Measurements from ENCODE around the gene GRK3. TPM values are rescaled to one million over a fixed set of nuclear protein-coding genes. Genes with fewer than 3 reads are reported as not detected.

Gene GRK3
- polyA plus RNA-seq, 2 donors, result 0.41 to 0.51 TPM

DNA sequence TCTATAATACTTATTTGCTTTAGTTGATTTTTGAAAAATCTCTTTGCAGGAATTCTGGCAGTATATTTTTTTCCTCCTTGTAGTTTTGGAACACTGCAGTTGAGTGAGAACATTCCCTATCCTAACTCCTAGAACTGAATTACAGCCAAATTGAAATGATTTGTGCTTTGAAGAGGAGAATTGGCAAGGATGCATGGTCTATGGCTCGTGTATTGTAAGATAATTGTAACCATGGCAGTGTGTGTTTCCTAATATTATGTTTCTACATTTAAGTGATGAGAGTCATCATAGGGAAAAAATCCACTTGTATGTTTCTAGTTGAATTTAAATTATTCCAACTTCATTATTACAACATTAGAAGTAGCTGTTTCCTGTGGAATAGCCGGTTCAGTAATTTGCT lies 96.6 kb downstream of the GRK3 start:
- Histone ChIP-seq H3K9me3 (ENCODE audit: control insufficient read depth in 2 of 2, insufficient read depth in 1 of 2, low read depth in 1 of 2, low read length in 1 of 2) (no peaks in the 10 kb centered on the region), H3K36me3 (ENCODE audit: control insufficient read depth in 2 of 2, insufficient read depth in 2 of 2, low read length in 1 of 2) (no peaks in the 10 kb centered on the region), H3K4me1 (ENCODE audit: control insufficient read depth in 2 of 2, insufficient read depth in 2 of 2, low read length in 1 of 2) (no peaks in the 10 kb centered on the region), H3K27ac (ENCODE audit: low read depth in 2 of 2, low read length in 1 of 2) (no peak overlapping the region), H3K27me3 (ENCODE audit: control insufficient read depth in 1 of 2, insufficient read depth in 2 of 2, low read length in 2 of 2) (no peaks in the 10 kb centered on the region), H3K4me3 (ENCODE audit: low read depth in 1 of 2, low read length in 2 of 2) (no peak overlapping the region)
- 16 to 29% methylated on average over 2 of the region's 2 CpGs for WGBS, 2 donors

DNA sequence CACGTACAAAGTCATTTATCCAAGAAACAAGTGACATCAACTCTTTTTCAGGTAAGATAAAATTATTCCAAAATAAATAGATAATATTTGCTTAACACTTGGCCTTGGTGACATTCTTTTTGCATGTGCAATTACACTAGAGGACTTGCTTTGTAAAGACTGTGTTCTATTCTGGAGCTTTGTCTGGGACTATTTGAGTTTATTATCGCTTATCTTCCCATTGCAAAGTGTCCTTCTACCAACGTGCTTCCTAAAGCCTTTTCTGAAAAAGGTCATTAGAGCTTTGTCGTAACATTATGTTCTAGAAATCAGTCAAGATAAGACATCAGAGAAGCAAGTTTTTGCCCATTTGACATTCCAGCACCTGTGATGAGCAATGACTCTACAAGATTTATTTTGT lies 99.2 kb downstream of the GRK3 start:
- peaks cover 0 to 2% of the 10 kb centered on the region in 2 donors for H3K4me1 ChIP-seq (ENCODE audit: control insufficient read depth in 2 of 2, insufficient read depth in 2 of 2, low read length in 1 of 2)
- H3K4me3 ChIP-seq (ENCODE audit: low read depth in 1 of 2, low read length in 2 of 2), result no peak overlapping the region
- no peaks in the 10 kb centered on the region for H3K9me3 ChIP-seq (ENCODE audit: control insufficient read depth in 2 of 2, insufficient read depth in 1 of 2, low read depth in 1 of 2, low read length in 1 of 2)
- H3K27ac ChIP-seq (ENCODE audit: low read depth in 2 of 2, low read length in 1 of 2), result no peak overlapping the region
- 67 to 78% methylated on average over 4 of the region's 4 CpGs for WGBS, 2 donors
- H3K27me3 ChIP-seq (ENCODE audit: control insufficient read depth in 1 of 2, insufficient read depth in 2 of 2, low read length in 2 of 2), result no peaks in the 10 kb centered on the region
- no peaks in the 10 kb centered on the region for H3K36me3 ChIP-seq (ENCODE audit: control insufficient read depth in 2 of 2, insufficient read depth in 2 of 2, low read length in 1 of 2)

DNA sequence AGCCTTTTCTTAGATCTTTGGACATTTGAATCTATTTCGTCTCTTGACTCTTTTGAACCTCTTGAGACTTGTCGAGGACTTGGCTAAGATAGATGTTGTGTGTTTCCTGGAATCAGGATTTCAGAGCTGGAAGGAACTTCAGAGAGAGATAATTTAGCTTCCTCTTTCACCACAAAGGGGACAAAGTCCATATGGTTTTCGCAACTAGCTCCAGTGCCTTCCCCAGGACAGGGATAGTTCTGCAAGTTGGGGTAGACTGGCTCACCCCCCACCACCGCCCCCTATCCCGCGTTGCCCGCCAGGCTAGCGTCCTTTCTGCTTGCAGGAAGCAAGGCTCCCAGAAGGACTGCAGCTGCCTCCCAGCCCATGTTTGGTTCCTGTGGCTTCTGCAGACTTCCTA lies 101.8 kb downstream of the GRK3 start:
- WGBS, 2 donors, result 40 to 47% methylated on average over 8 of the region's 8 CpGs

DNA sequence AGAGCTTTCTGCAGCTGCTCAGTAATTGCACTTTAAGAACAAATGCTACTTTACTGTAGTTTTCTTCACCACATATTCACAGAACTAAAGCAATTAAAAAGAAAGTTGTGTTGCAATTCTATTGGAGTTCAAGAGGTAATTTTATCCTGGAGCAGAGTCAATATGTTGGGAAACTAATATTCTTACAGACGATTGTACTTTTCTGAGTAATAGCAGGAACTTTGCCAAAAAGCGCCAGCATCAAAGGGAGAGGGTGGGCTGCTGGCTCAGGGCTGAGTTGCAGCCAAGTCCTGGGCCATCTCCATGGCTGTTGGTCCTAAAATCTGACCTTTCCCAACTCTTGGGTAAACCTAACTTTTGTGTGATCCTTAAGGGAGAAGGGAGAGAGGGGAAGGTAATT lies 104.0 kb downstream of the GRK3 start:
- Histone ChIP-seq H3K4me3 (ENCODE audit: low read depth in 1 of 2, low read length in 2 of 2) (no peak overlapping the region), H3K27me3 (ENCODE audit: control insufficient read depth in 1 of 2, insufficient read depth in 2 of 2, low read length in 2 of 2) (no peaks in the 10 kb centered on the region), H3K27ac (ENCODE audit: low read depth in 2 of 2, low read length in 1 of 2) (no peak overlapping the region), H3K36me3 (ENCODE audit: control insufficient read depth in 2 of 2, insufficient read depth in 2 of 2, low read length in 1 of 2) (no peaks in the 10 kb centered on the region), H3K4me1 (ENCODE audit: control insufficient read depth in 2 of 2, insufficient read depth in 2 of 2, low read length in 1 of 2) (peaks cover 2% of the 10 kb centered on the region in 2 donors), H3K9me3 (ENCODE audit: control insufficient read depth in 2 of 2, insufficient read depth in 1 of 2, low read depth in 1 of 2, low read length in 1 of 2) (no peaks in the 10 kb centered on the region)
- 17 to 23% methylated on average over 2 of the region's 2 CpGs for WGBS, 2 donors

More for the DNA sequence above, 101.8 kb downstream of the GRK3 start:
- no peak overlapping the region for H3K4me3 ChIP-seq (ENCODE audit: low read depth in 1 of 2, low read length in 2 of 2)
- no peaks in the 10 kb centered on the region for H3K27me3 ChIP-seq (ENCODE audit: control insufficient read depth in 1 of 2, insufficient read depth in 2 of 2, low read length in 2 of 2)
- no peak overlapping the region for H3K27ac ChIP-seq (ENCODE audit: low read depth in 2 of 2, low read length in 1 of 2)
- H3K4me1 ChIP-seq (ENCODE audit: control insufficient read depth in 2 of 2, insufficient read depth in 2 of 2, low read length in 1 of 2), result peaks cover 2% of the 10 kb centered on the region in 2 donors
- H3K9me3 ChIP-seq (ENCODE audit: control insufficient read depth in 2 of 2, insufficient read depth in 1 of 2, low read depth in 1 of 2, low read length in 1 of 2), result no peaks in the 10 kb centered on the region
- H3K36me3 ChIP-seq (ENCODE audit: control insufficient read depth in 2 of 2, insufficient read depth in 2 of 2, low read length in 1 of 2), result no peaks in the 10 kb centered on the region

DNA sequence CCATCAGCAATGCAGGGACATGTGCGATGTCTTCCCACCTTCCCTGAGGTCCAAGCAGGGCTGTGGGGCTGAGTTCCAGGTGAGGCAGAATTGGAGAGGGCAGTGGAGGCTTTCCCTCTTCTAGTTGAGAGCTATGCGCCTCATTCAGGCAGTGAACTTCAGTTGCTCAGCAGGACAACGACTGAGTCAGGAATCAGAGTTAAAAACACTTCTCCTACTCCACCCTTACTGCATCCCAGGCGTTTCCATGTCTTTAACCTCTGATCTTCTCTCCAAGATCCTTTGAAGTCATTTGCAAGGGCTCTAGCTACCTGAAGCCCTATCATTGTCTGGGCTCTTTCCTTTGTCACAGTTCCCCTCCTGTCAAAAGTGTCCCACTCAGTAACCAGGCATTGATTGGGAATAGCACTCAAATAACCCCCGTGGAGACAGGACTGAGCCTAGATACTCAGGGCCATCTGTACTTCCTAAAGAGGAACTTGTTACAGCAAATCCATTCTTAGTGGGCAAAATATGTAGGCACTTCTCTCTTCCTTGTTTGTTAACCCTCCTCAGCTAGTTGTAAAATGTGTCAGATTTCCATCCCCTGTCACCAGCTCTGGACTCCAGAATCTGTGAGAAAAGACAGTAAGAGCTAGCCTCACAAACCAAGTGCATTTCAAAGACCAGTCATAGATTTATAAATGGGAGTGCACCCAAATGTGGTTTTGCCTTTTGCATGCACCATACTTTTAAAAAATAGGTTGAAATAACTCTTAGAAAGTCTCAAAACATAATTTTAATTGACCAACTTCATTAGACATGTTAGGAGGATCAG lies 105.0 kb downstream of the GRK3 start:
- Histone ChIP-seq H3K4me1 (ENCODE audit: control insufficient read depth in 2 of 2, insufficient read depth in 2 of 2, low read length in 1 of 2) (peaks cover 2% of the 10 kb centered on the region in 2 donors), H3K27me3 (ENCODE audit: control insufficient read depth in 1 of 2, insufficient read depth in 2 of 2, low read length in 2 of 2) (no peaks in the 10 kb centered on the region), H3K27ac (ENCODE audit: low read depth in 2 of 2, low read length in 1 of 2) (no peak overlapping the region), H3K36me3 (ENCODE audit: control insufficient read depth in 2 of 2, insufficient read depth in 2 of 2, low read length in 1 of 2) (no peaks in the 10 kb centered on the region), H3K4me3 (ENCODE audit: low read depth in 1 of 2, low read length in 2 of 2) (no peak overlapping the region), H3K9me3 (ENCODE audit: control insufficient read depth in 2 of 2, insufficient read depth in 1 of 2, low read depth in 1 of 2, low read length in 1 of 2) (no peaks in the 10 kb centered on the region)
- WGBS, 2 donors, result 76% methylated on average over 5 of the region's 5 CpGs

DNA sequence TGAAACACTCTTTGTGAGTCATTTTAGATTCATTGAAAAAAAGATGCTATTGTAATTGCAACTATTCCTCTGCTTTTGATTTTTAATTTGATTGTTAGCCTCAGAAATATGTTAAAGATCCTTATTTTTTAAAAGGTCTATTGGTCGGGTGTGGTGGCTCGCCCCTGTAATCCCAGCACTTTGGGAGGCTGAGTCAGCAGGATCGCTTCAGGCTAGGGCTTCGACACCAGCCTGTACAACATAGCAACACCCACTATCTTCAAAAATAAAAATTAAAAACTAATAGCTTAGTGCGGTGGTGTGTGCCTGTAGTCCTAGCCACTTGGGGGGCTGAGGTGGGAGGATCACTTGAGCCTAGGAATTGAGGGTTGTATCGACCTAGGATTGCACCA lies 105.6 kb downstream of the GRK3 start:
- H3K9me3 ChIP-seq (ENCODE audit: control insufficient read depth in 2 of 2, insufficient read depth in 1 of 2, low read depth in 1 of 2, low read length in 1 of 2), result no peaks in the 10 kb centered on the region
- no peak overlapping the region for H3K4me3 ChIP-seq (ENCODE audit: low read depth in 1 of 2, low read length in 2 of 2)
- H3K27me3 ChIP-seq (ENCODE audit: control insufficient read depth in 1 of 2, insufficient read depth in 2 of 2, low read length in 2 of 2), result no peaks in the 10 kb centered on the region
- peaks cover 2% of the 10 kb centered on the region in 2 donors for H3K4me1 ChIP-seq (ENCODE audit: control insufficient read depth in 2 of 2, insufficient read depth in 2 of 2, low read length in 1 of 2)
- no peaks in the 10 kb centered on the region for H3K36me3 ChIP-seq (ENCODE audit: control insufficient read depth in 2 of 2, insufficient read depth in 2 of 2, low read length in 1 of 2)
- 86 to 91% methylated on average over 6 of the region's 6 CpGs for WGBS, 2 donors
- H3K27ac ChIP-seq (ENCODE audit: low read depth in 2 of 2, low read length in 1 of 2), result no peak overlapping the region

DNA sequence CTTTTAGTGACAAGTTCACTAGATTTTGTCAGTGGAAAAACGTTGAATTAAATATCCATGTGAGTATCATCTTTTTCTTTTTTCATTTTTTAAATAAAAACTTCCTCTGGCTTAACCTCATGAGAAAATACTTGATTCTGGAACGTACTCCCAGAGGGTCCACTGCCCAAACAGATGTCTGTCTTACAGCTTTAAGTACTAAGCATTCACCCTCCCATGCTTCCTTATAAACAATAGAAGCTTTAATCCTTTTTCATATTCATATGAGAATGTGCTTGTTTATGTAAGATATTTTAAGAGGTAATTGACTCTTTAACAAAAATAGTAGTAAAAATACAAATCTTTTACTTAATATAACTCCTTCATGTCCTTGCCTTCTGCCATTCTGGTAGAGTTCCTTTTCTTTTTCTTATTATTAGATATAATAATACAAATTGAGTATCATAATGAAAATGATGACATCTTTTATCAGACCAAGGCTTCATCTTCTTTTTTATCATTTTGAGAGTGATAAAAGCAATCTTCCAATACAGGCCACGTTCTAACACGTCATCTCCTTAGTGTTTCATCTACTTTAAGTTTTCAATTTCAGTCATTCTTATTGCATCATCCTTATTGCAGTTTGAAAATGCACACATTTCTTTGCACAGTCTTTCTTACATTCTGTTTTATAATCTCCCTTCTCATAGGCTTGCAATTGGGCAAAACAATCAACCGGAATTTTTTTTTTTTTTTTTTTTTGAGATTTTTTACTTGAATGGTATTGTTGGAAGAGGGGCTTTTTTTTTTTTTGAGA lies 108.0 kb downstream of the GRK3 start:
- Histone ChIP-seq H3K27me3 (ENCODE audit: control insufficient read depth in 1 of 2, insufficient read depth in 2 of 2, low read length in 2 of 2) (no peaks in the 10 kb centered on the region), H3K9me3 (ENCODE audit: control insufficient read depth in 2 of 2, insufficient read depth in 1 of 2, low read depth in 1 of 2, low read length in 1 of 2) (no peaks in the 10 kb centered on the region), H3K4me1 (ENCODE audit: control insufficient read depth in 2 of 2, insufficient read depth in 2 of 2, low read length in 1 of 2) (peaks cover 0 to 2% of the 10 kb centered on the region in 2 donors), H3K36me3 (ENCODE audit: control insufficient read depth in 2 of 2, insufficient read depth in 2 of 2, low read length in 1 of 2) (no peaks in the 10 kb centered on the region), H3K4me3 (ENCODE audit: low read depth in 1 of 2, low read length in 2 of 2) (no peak overlapping the region), H3K27ac (ENCODE audit: low read depth in 2 of 2, low read length in 1 of 2) (no peak overlapping the region)
- WGBS, 2 donors, result 73 to 74% methylated on average over 5 of the region's 5 CpGs

DNA sequence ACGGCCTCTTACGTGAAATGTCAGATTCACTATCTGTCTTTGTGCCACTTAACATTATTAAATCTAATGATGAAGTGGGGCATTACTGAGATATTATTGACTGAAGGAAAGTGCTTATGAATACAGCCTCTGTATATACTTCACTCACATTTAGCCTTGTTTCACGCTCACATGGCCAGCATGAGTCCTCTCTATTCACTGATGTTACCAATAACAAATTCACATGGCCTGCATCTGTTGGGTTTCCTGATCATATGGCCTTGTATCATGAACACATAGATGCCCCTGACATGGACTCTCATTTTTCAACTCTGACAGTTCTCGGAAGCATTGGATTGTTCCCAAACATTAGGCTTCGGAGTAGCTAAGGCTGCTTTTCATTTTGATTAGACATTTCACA lies 109.2 kb downstream of the GRK3 start:
- no peaks in the 10 kb centered on the region for H3K27me3 ChIP-seq (ENCODE audit: control insufficient read depth in 1 of 2, insufficient read depth in 2 of 2, low read length in 2 of 2)
- H3K4me3 ChIP-seq (ENCODE audit: low read depth in 1 of 2, low read length in 2 of 2), result no peak overlapping the region
- H3K4me1 ChIP-seq (ENCODE audit: control insufficient read depth in 2 of 2, insufficient read depth in 2 of 2, low read length in 1 of 2), result peaks cover 0 to 2% of the 10 kb centered on the region in 2 donors
- no peaks in the 10 kb centered on the region for H3K9me3 ChIP-seq (ENCODE audit: control insufficient read depth in 2 of 2, insufficient read depth in 1 of 2, low read depth in 1 of 2, low read length in 1 of 2)
- 88 to 89% methylated on average over 5 of the region's 5 CpGs for WGBS, 2 donors
- H3K27ac ChIP-seq (ENCODE audit: low read depth in 2 of 2, low read length in 1 of 2), result no peak overlapping the region
- no peaks in the 10 kb centered on the region for H3K36me3 ChIP-seq (ENCODE audit: control insufficient read depth in 2 of 2, insufficient read depth in 2 of 2, low read length in 1 of 2)

DNA sequence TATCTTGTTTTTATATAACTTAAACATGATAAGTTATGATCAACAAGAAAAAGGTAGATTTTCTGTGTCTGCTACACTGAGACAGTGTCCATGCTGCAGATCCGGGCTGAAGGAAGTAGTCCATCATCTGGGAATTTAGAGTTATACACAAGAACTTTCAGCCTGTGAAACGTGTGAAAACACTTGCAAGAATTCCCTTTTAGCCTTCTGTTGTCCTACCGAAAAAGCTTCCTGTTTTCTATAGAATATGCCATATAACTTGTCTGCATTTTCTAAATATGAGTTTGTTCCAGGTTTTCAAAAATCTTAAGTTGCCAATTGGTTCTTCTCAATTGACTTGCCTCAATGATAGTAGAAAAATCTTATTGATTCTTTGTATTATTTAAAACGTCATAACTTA lies 113.2 kb downstream of the GRK3 start:
- 82 to 83% methylated on average over 4 of the region's 4 CpGs for WGBS, 2 donors
- Histone ChIP-seq H3K9me3 (ENCODE audit: control insufficient read depth in 2 of 2, insufficient read depth in 1 of 2, low read depth in 1 of 2, low read length in 1 of 2) (no peaks in the 10 kb centered on the region), H3K36me3 (ENCODE audit: control insufficient read depth in 2 of 2, insufficient read depth in 2 of 2, low read length in 1 of 2) (peaks cover 0 to 3% of the 10 kb centered on the region in 2 donors), H3K27ac (ENCODE audit: low read depth in 2 of 2, low read length in 1 of 2) (no peak overlapping the region), H3K4me3 (ENCODE audit: low read depth in 1 of 2, low read length in 2 of 2) (no peak overlapping the region), H3K27me3 (ENCODE audit: control insufficient read depth in 1 of 2, insufficient read depth in 2 of 2, low read length in 2 of 2) (no peaks in the 10 kb centered on the region), H3K4me1 (ENCODE audit: control insufficient read depth in 2 of 2, insufficient read depth in 2 of 2, low read length in 1 of 2) (no peaks in the 10 kb centered on the region)

Data from esophagus (tissue), 2 donors.